Thoracic aorta (tissue), 2 donors: ENCODE measurements around the gene SLIT3. TPM values are rescaled to one million over a fixed set of nuclear protein-coding genes. Genes with fewer than 3 reads are reported as not detected.

ENCODE experiments used
- ATAC-seq: fragments of 150-250 bp; one replicate; pipeline ENCODE4 v1.8.0; 2017; ENCODE audit warnings: low read depth; ENCODE audit not compliant: insufficient number of reproducible peaks, low FRiP score
- DNase-seq: peaks from one replicate; pipeline ENCODE4 v3.0.0-alpha.2; 2020; ENCODE audit warnings: low spot score
- H3K27ac ChIP-seq, 2 donors: fragments of 200-600 bp; sonication (generic); 1 replicate in 1 of 2; 2 replicates in 1 of 2; pipeline ENCODE4 v1.5.1; 2016; ENCODE audit warnings: mild to moderate bottlenecking in 2 of 2, moderate library complexity in 2 of 2
- H3K27me3 ChIP-seq: fragments of 200-600 bp; sonication (generic); replicated peaks from 2 replicates; pipeline ENCODE4 v1.6.0; 2016; ENCODE audit warnings: mild to moderate bottlenecking; ENCODE audit not compliant: insufficient read depth
- H3K36me3 ChIP-seq: fragments of 200-600 bp; sonication (generic); one replicate; pipeline ENCODE4 v1.5.1; 2016
- H3K4me1 ChIP-seq, 2 donors: fragments of 200-600 bp; sonication (generic); 1 replicate in 1 of 2; 2 replicates in 1 of 2; pipeline versions ENCODE4 v1.5.1 to v1.6.0; 2016; ENCODE audit warnings: low read depth in 2 of 2, mild to moderate bottlenecking in 1 of 2; ENCODE audit not compliant: control insufficient read depth in 1 of 2
- H3K4me3 ChIP-seq: fragments of 200-600 bp; sonication (generic); 2 replicates; pipeline ENCODE4 v1.5.1; 2016; ENCODE audit warnings: mild to moderate bottlenecking
- H3K9me3 ChIP-seq: fragments of 200-600 bp; sonication (generic); 2 replicates; pipeline ENCODE4 v1.5.1; 2016
- CTCF ChIP-seq: fragments of 200-600 bp; sonication (generic); IDR thresholded peaks from one replicate; pipeline ENCODE4 v1.5.1; 2019; ENCODE audit warnings: antibody characterized with exemption
- total RNA-seq, 2 donors: library from RNA; depleted of rRNA; stranded (reverse); fragments of >200 nt; gene quantifications; one replicate each; pipeline versions ENCODE4 v1.1.0 to v1.2.3, GENCODE V29; 2016

SLIT3 gene
- total RNA-seq, 2 donors from 2014 or later = 80.1 to 86.9 TPM

- no peaks in the 10 kb centered on the region for H3K27me3 ChIP-seq
- H3K36me3 ChIP-seq = no peaks in the 10 kb centered on the region
- H3K9me3 ChIP-seq = no peaks in the 10 kb centered on the region
- DNase-seq = no peak
- no peak for TF ChIP-seq CTCF
- H3K4me1 ChIP-seq = no peaks in the 10 kb centered on the region
- no peak overlapping the region for H3K27ac ChIP-seq
- ATAC-seq = no peak
- H3K4me3 ChIP-seq = no peak overlapping the region
These were observed 216.2 kb downstream of the SLIT3 start for GRCh38 chr5:169084775-169085174.

- ATAC-seq (no peak), DNase-seq (no peak)
- Histone ChIP-seq H3K4me1 (no peaks in the 10 kb centered on the region), H3K27ac (no peak overlapping the region), H3K36me3 (no peaks in the 10 kb centered on the region), H3K27me3 (no peaks in the 10 kb centered on the region), H3K9me3 (no peaks in the 10 kb centered on the region), H3K4me3 (no peak overlapping the region)
- no peak for TF ChIP-seq CTCF
These were observed 217.4 kb downstream of the SLIT3 start for GRCh38 chr5:169083394-169084018.

- Histone ChIP-seq H3K4me1 (no peaks in the 10 kb centered on the region), H3K4me3 (no peak overlapping the region), H3K9me3 (no peaks in the 10 kb centered on the region), H3K36me3 (no peaks in the 10 kb centered on the region), H3K27ac (no peak overlapping the region), H3K27me3 (no peaks in the 10 kb centered on the region)
- TF ChIP-seq CTCF = no peak
- no peak for DNase-seq
- no peak for ATAC-seq
These were observed 219.8 kb downstream of the SLIT3 start for GRCh38 chr5:169081000-169081724.

GRCh38 chr5:169080448-169080911, 220.5 kb downstream of the SLIT3 start:
- TF ChIP-seq CTCF = no peak
- DNase-seq (no peak), ATAC-seq (no peak)
- Histone ChIP-seq H3K4me3 (no peak overlapping the region), H3K27ac (no peak overlapping the region), H3K36me3 (no peaks in the 10 kb centered on the region), H3K9me3 (no peaks in the 10 kb centered on the region), H3K4me1 (no peaks in the 10 kb centered on the region), H3K27me3 (no peaks in the 10 kb centered on the region)

GRCh38 chr5:169079697-169080096, 221.2 kb downstream of the SLIT3 start:
- H3K27me3 ChIP-seq = no peaks in the 10 kb centered on the region
- no peaks in the 10 kb centered on the region for H3K4me1 ChIP-seq
- H3K27ac ChIP-seq = no peak overlapping the region
- H3K9me3 ChIP-seq = no peaks in the 10 kb centered on the region
- H3K36me3 ChIP-seq = no peaks in the 10 kb centered on the region
- no peak overlapping the region for H3K4me3 ChIP-seq
- TF ChIP-seq CTCF = no peak
- ATAC-seq (no peak), DNase-seq (no peak)
